Measurements from ENCODE around the gene ARHGAP9.

GRCh38 chr12:57490126-57490525 lies 10.5 kb upstream of the ARHGAP9 start:
- TF ChIP-seq CTCF (IDR thresholded peaks at IDR 0.05) (no peak), POLR2A (IDR thresholded peaks at IDR 0.05) (no peak)
